Lower lobe of right lung (tissue), 2 donors: Measurements from ENCODE around the gene UBAC2. TPM values are rescaled to one million over a fixed set of nuclear protein-coding genes. Genes with fewer than 3 reads are reported as not detected.

Experiments
- ATAC-seq, 2 donors: fragments of 200-7000 bp; cut with Tn5 transposase; one replicate each; pipeline ENCODE4 v1.9.1; 2020 to 2022; ENCODE audit warnings: mild to moderate bottlenecking in 2 of 2, moderate library complexity in 2 of 2
- DNase-seq: peaks from one replicate; pipeline ENCODE4 v3.0.0-alpha.2; 2020
- H3K27ac ChIP-seq: fragments of 200-600 bp; one replicate; pipeline ENCODE4 v1.8.0; 2022
- H3K27me3 ChIP-seq: fragments of 200-600 bp; one replicate; pipeline ENCODE4 v1.8.0; 2022; ENCODE audit warnings: low read depth
- H3K36me3 ChIP-seq: fragments of 200-600 bp; one replicate; pipeline ENCODE4 v1.8.0; 2022; ENCODE audit warnings: mild to moderate bottlenecking
- H3K4me1 ChIP-seq: fragments of 200-600 bp; one replicate; pipeline ENCODE4 v1.8.0; 2022
- H3K4me3 ChIP-seq: fragments of 200-600 bp; one replicate; pipeline ENCODE4 v1.8.0; 2022; ENCODE audit warnings: mild to moderate bottlenecking
- H3K9me3 ChIP-seq: fragments of 200-600 bp; one replicate; pipeline ENCODE4 v1.8.0; 2022
- intact Hi-C: fragments of 100-400 bp; cut with DNase I; formaldehyde crosslinking; loops from one replicate; pipeline ENCODE4 v1.11.0; 2022
- total RNA-seq: library from RNA; stranded (reverse); fragmentation: NEBNext Ultra II Directional; extraction: Animal tissue kit (Norgen Biotek cat#: 25700); gene quantifications from one replicate; pipeline ENCODE4 v1.2.1, GENCODE V29; 2021
- TF ChIP-seq, protein P1 (sequence below): fragments of 200-600 bp; IDR thresholded peaks from one replicate; pipeline ENCODE4 v1.8.0; 2022; ENCODE audit warnings: antibody characterized with exemption, mild to moderate bottlenecking
- donor health status: DM: no; HTN: yes; CAD: no; lungs with severe emphysema.

The UBAC2 gene
- total RNA-seq, 1 donor from 2014 or later: 44.5 TPM

GRCh38 chr13:99418843-99419140, 218.1 kb downstream of the UBAC2 start:
- Histone ChIP-seq H3K4me3 (no peak overlapping the region), H3K27me3 (no peaks in the 10 kb centered on the region), H3K27ac (no peak overlapping the region), H3K4me1 (no peaks in the 10 kb centered on the region), H3K9me3 (no peaks in the 10 kb centered on the region), H3K36me3 (no peaks in the 10 kb centered on the region)
- ATAC-seq: no peak
- intact Hi-C loops: no loop called here
- TF ChIP-seq, protein P1, sequence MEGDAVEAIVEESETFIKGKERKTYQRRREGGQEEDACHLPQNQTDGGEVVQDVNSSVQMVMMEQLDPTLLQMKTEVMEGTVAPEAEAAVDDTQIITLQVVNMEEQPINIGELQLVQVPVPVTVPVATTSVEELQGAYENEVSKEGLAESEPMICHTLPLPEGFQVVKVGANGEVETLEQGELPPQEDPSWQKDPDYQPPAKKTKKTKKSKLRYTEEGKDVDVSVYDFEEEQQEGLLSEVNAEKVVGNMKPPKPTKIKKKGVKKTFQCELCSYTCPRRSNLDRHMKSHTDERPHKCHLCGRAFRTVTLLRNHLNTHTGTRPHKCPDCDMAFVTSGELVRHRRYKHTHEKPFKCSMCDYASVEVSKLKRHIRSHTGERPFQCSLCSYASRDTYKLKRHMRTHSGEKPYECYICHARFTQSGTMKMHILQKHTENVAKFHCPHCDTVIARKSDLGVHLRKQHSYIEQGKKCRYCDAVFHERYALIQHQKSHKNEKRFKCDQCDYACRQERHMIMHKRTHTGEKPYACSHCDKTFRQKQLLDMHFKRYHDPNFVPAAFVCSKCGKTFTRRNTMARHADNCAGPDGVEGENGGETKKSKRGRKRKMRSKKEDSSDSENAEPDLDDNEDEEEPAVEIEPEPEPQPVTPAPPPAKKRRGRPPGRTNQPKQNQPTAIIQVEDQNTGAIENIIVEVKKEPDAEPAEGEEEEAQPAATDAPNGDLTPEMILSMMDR: no peak
- no peak for DNase-seq

GRCh38 chr13:99419591-99420243, 219.1 kb downstream of the UBAC2 start:
- H3K4me3 ChIP-seq: no peak overlapping the region
- TF ChIP-seq, protein P1: no peak
- H3K27me3 ChIP-seq: no peaks in the 10 kb centered on the region
- H3K27ac ChIP-seq: no peak overlapping the region
- no peaks in the 10 kb centered on the region for H3K4me1 ChIP-seq
- H3K9me3 ChIP-seq: no peaks in the 10 kb centered on the region
- no peaks in the 10 kb centered on the region for H3K36me3 ChIP-seq
- no peak for ATAC-seq
- intact Hi-C loops: no loop called here
- DNase-seq: no peak

DNA sequence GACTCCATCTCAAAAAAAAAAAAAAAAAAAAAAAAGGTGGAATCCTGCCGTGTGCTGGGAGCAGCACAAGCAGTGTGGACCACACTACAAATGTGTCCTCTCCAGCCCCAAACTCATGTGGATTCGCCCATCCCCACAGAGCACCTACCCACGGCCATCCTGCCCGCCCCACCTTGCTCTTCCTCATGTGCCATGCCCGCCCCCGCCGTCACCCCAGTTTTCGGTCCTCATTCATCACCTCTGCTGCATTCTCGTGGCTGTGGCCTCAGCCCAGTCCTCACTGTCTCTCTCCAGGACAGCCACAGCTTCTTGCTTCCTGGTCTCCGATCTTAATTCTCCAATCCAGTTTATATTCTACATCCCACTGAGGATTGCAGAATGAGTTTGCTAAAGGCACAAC, 220.6 kb downstream of the UBAC2 start:
- H3K36me3 ChIP-seq: no peaks in the 10 kb centered on the region
- TF ChIP-seq, protein P1: no peak
- no peak overlapping the region for H3K27ac ChIP-seq
- no peak overlapping the region for H3K4me3 ChIP-seq
- H3K9me3 ChIP-seq: no peaks in the 10 kb centered on the region
- H3K4me1 ChIP-seq: peaks cover 12% of the 10 kb centered on the region
- intact Hi-C loops: no loop called here
- ATAC-seq: no peak
- no peaks in the 10 kb centered on the region for H3K27me3 ChIP-seq
- no peak for DNase-seq

DNA sequence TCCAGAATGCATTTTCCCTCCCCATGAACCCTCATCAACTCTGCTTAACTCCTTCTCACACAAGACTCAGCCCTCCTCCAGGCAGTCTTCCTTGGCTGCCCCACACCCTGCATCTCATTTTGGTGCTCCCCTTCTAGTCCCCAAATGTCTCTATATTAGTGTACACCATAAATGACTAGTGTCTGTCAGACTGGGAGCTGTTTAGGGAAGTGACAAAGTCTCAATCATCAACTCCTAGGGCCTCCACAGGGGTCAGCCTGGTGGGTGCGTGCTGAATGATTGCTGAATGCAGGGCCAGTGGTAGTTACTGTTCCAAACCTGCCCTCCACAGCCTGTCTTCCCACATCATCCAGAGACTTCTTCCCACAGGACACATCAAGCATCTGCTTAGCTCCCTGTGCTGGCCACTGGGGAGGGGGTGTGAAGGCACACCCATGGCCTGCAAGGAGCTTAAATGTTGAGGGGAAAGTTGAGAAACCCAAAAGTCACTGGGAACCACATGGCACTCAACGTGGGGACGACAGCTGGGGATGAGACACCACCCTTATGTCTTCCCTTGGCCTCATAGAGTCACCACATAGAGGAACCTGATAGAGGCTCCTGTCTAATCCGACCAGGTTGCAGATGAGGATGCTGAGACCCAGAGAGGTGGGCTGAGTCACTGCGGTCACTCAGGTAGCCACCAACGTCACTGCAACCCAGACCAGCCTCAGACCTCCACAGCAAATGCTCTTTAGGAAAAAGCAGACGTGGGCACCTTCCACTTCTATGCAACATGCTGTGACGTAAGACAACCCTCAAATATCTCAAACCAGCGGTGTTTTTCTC, 221.3 kb downstream of the UBAC2 start:
- no peak for DNase-seq
- Histone ChIP-seq H3K4me3 (no peak overlapping the region), H3K36me3 (no peaks in the 10 kb centered on the region), H3K4me1 (peaks cover 14% of the 10 kb centered on the region), H3K27ac (no peak overlapping the region), H3K27me3 (no peaks in the 10 kb centered on the region), H3K9me3 (no peaks in the 10 kb centered on the region)
- ATAC-seq: no peak
- TF ChIP-seq, protein P1: no peak
- intact Hi-C loops: no loop called here

GRCh38 chr13:99422586-99423220, 222.0 kb downstream of the UBAC2 start:
- Histone ChIP-seq H3K4me1 (peaks cover 14% of the 10 kb centered on the region), H3K36me3 (no peaks in the 10 kb centered on the region), H3K4me3 (no peak overlapping the region), H3K27me3 (no peaks in the 10 kb centered on the region), H3K9me3 (no peaks in the 10 kb centered on the region), H3K27ac (no peak overlapping the region)
- DNase-seq (no peak), ATAC-seq (no peak)
- intact Hi-C loops: no loop called here
- TF ChIP-seq, protein P1: no peak
